Ishikawa (cell line): ENCODE measurements around the gene ZMIZ1.

Experiments used
- CEBPB ChIP-seq: IDR thresholded peaks from 2 replicates; pipeline ENCODE4 v1.6.1; 2012
- CREB1 ChIP-seq: IDR thresholded peaks from 2 replicates; pipeline ENCODE4 v1.6.1; 2012; ENCODE audit warnings: low read depth
- EGR1 ChIP-seq: IDR thresholded peaks from 2 replicates; pipeline ENCODE4 v1.6.1; 2012
- EP300 ChIP-seq: IDR thresholded peaks from 2 replicates; pipeline ENCODE4 v1.6.1; 2012; ENCODE audit warnings: borderline replicate concordance
- MAX ChIP-seq: IDR thresholded peaks from 2 replicates; pipeline ENCODE4 v1.6.1; 2012
- RAD21 ChIP-seq: IDR thresholded peaks from 2 replicates; pipeline ENCODE4 v1.6.1; 2012; ENCODE audit warnings: low read depth
- REST ChIP-seq: IDR thresholded peaks from 2 replicates; pipeline ENCODE4 v1.6.1; 2012; ENCODE audit warnings: low read depth, mild to moderate bottlenecking
- TAF1 ChIP-seq: IDR thresholded peaks from 2 replicates; pipeline ENCODE4 v1.6.1; 2012; ENCODE audit warnings: low read depth, mild to moderate bottlenecking
- TCF12 ChIP-seq: IDR thresholded peaks from 2 replicates; pipeline ENCODE4 v1.6.1; 2012; ENCODE audit warnings: low read depth
- YY1 ChIP-seq: IDR thresholded peaks from 2 replicates; pipeline ENCODE4 v1.6.1; 2012; ENCODE audit warnings: low read depth

- TF ChIP-seq TCF12 (no peak), TAF1 (no peak), CEBPB (no peak), EP300 (no peak), REST (no peak), CREB1 (no peak), EGR1 (no peak), MAX (no peak), RAD21 (no peak), YY1 (no peak)
Observed at GRCh38 chr10:79326361-79327089, 257.8 kb downstream of the ZMIZ1 start.
